Endodermal cell (in vitro differentiated cells): ENCODE results near the gene PTPRQ. TPM values are rescaled to one million over a fixed set of nuclear protein-coding genes. Genes with fewer than 3 reads are reported as not detected.

Experiments used
- DNase-seq: peaks from one replicate; pipeline ENCODE4 v3.0.0-alpha.2; 2017
- H3K27ac ChIP-seq: 2 replicates; pipeline ENCODE4 v1.5.1; 2013; ENCODE audit warnings: mild to moderate bottlenecking, low read depth, low read length, moderate library complexity
- H3K27me3 ChIP-seq: 2 replicates; pipeline ENCODE4 v1.6.1; 2013; ENCODE audit warnings: mild to moderate bottlenecking, low read length, moderate library complexity; ENCODE audit not compliant: insufficient read depth, control insufficient read depth, poor library complexity, severe bottlenecking
- H3K36me3 ChIP-seq: 2 replicates; pipeline ENCODE4 v1.7.0; 2013; ENCODE audit warnings: mild to moderate bottlenecking, low read length, moderate library complexity; ENCODE audit not compliant: control insufficient read depth, insufficient read depth
- H3K4me1 ChIP-seq: one replicate; pipeline ENCODE4 v1.7.0; 2013; ENCODE audit warnings: low read length; ENCODE audit not compliant: control insufficient read depth, insufficient read depth
- H3K4me3 ChIP-seq: 2 replicates; pipeline ENCODE4 v1.5.1; 2013; ENCODE audit warnings: mild to moderate bottlenecking, low read length, moderate library complexity
- H3K9ac ChIP-seq: 2 replicates; pipeline ENCODE4 v1.6.1; 2013; ENCODE audit warnings: mild to moderate bottlenecking, low read length, moderate library complexity; ENCODE audit not compliant: poor library complexity, severe bottlenecking; ENCODE audit errors: extremely low read depth
- H3K9me3 ChIP-seq: 2 replicates; pipeline ENCODE4 v1.6.1; 2013; ENCODE audit warnings: mild to moderate bottlenecking, low read length, moderate library complexity; ENCODE audit not compliant: control insufficient read depth
- H3K27ac Mint-ChIP-seq: 2 replicates; pipeline ENCODE4 v1.8.0; 2020; ENCODE audit warnings: mixed read lengths
- H3K27me3 Mint-ChIP-seq: 2 replicates; pipeline ENCODE4 v1.8.0; 2021; ENCODE audit warnings: mild to moderate bottlenecking, mixed read lengths; ENCODE audit not compliant: insufficient read depth
- H3K36me3 Mint-ChIP-seq: 2 replicates; pipeline ENCODE4 v1.8.0; 2020; ENCODE audit warnings: low read depth, mixed read lengths
- H3K4me1 Mint-ChIP-seq: 2 replicates; pipeline ENCODE4 v1.8.0; 2020; ENCODE audit warnings: mixed read lengths
- H3K4me3 Mint-ChIP-seq: 2 replicates; pipeline ENCODE4 v1.8.0; 2020; ENCODE audit warnings: mild to moderate bottlenecking, moderate library complexity, mixed read lengths
- H3K9me3 Mint-ChIP-seq: 2 replicates; pipeline ENCODE4 v1.8.0; 2020; ENCODE audit warnings: mild to moderate bottlenecking, mixed read lengths
- WGBS, 2 experiments: methylation state at CpG; one replicate each; pipeline versions ENCODE4 v1.1.5 to v1.1.7; 2013; ENCODE audit warnings: missing lambda C conversion rate in 2 of 2, mixed read lengths in 1 of 2; ENCODE audit not compliant: insufficient coverage in 1 of 2, insufficient read length in 1 of 2; 5-methylcytosine and 5-hydroxymethylcytosine counted together
- total RNA-seq, 2 donors: library from RNA; stranded (reverse); fragmentation: NEBNext Ultra II Directional in 1 of 2; extraction: Animal tissue kit (Norgen Biotek cat#: 25700) in 1 of 2; gene quantifications; 2 replicates in 1 of 2; 3 replicates in 1 of 2; pipeline ENCODE4 v1.2.1, GENCODE V29; 2021
- TF ChIP-seq, protein P1 (sequence below): fragments of 200-600 bp; sonication (generic); conservative IDR thresholded peaks from 2 replicates; pipeline ENCODE4 v1.5.0; 2021; ENCODE audit warnings: antibody characterized with exemption, mild to moderate bottlenecking

PTPRQ gene
- total RNA-seq, 2 donors from 2014 or later = 0.13 TPM; not detected in 1

DNA sequence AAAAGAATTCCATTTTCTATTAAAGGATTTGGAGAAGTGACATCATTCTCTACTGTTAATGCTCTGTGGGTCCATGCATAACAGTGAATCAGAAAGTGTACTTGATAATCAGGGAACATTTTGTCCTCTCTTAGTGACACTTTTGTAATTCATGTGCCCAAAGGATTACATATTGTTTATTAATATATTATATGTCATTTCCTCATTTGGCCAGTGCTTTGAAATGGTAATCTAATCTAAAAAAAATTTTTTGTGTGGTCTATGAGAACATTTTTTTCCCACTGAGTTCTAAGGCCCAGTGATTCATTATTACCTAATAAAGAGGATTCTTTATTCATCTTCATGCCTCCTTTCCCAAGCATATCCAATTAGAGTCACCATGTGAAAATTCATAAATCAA, 183.7 kb downstream of the PTPRQ start:
- TF ChIP-seq, protein P1, sequence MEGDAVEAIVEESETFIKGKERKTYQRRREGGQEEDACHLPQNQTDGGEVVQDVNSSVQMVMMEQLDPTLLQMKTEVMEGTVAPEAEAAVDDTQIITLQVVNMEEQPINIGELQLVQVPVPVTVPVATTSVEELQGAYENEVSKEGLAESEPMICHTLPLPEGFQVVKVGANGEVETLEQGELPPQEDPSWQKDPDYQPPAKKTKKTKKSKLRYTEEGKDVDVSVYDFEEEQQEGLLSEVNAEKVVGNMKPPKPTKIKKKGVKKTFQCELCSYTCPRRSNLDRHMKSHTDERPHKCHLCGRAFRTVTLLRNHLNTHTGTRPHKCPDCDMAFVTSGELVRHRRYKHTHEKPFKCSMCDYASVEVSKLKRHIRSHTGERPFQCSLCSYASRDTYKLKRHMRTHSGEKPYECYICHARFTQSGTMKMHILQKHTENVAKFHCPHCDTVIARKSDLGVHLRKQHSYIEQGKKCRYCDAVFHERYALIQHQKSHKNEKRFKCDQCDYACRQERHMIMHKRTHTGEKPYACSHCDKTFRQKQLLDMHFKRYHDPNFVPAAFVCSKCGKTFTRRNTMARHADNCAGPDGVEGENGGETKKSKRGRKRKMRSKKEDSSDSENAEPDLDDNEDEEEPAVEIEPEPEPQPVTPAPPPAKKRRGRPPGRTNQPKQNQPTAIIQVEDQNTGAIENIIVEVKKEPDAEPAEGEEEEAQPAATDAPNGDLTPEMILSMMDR = no peak
- Histone ChIP-seq H3K9ac (no peak overlapping the region), H3K4me3 (no peak overlapping the region), H3K4me1 (no peaks in the 10 kb centered on the region), H3K27me3 (no peaks in the 10 kb centered on the region), H3K36me3 (no peaks in the 10 kb centered on the region), H3K9me3 (no peaks in the 10 kb centered on the region), H3K27ac (no peak overlapping the region)
- Mint-ChIP-seq H3K4me1 (peaks cover 18% of the 10 kb centered on the region), H3K36me3 (no peaks in the 10 kb centered on the region), H3K4me3 (no peak overlapping the region), H3K9me3 (no peaks in the 10 kb centered on the region), H3K27ac (no peak overlapping the region), H3K27me3 (no peaks in the 10 kb centered on the region)
- DNase-seq = no peak

DNA sequence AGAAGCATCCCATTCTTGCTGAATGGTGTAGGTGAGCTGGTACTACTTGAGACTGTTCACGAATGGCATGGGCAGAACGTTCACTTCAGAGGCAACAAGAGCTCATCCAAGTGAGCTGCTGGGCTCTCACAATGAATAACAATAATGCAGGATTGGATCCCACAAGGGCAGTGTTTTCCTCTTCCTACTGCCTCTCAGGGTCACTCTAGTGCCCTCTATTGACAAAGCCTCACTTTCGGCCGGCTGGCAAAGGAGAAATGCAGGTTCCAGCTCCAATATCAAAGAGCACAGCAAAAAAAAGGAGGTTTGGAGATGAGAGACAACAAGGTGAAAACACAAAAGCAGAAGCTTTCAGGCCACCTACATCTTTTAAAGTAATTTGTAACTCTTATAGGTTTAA, 188.8 kb downstream of the PTPRQ start:
- WGBS, 2 experiments = 11 to 17% methylated on average over 2 to 4 of the region's 4 CpGs
- H3K36me3 Mint-ChIP-seq = no peaks in the 10 kb centered on the region
- peak; percentile 93 for DNase-seq
- Histone ChIP-seq H3K36me3 (no peaks in the 10 kb centered on the region), H3K27me3 (no peaks in the 10 kb centered on the region), H3K4me3 (no peak overlapping the region), H3K9me3 (no peaks in the 10 kb centered on the region), H3K4me1 (no peaks in the 10 kb centered on the region), H3K27ac (no peak overlapping the region), H3K9ac (no peak overlapping the region)
- no peak overlapping the region for H3K4me3 Mint-ChIP-seq
- H3K9me3 Mint-ChIP-seq = no peaks in the 10 kb centered on the region
- TF ChIP-seq, protein P1 = peak; percentile 79
- H3K27me3 Mint-ChIP-seq = no peaks in the 10 kb centered on the region
- H3K27ac Mint-ChIP-seq = no peak overlapping the region
- peaks cover 9% of the 10 kb centered on the region for H3K4me1 Mint-ChIP-seq

DNA sequence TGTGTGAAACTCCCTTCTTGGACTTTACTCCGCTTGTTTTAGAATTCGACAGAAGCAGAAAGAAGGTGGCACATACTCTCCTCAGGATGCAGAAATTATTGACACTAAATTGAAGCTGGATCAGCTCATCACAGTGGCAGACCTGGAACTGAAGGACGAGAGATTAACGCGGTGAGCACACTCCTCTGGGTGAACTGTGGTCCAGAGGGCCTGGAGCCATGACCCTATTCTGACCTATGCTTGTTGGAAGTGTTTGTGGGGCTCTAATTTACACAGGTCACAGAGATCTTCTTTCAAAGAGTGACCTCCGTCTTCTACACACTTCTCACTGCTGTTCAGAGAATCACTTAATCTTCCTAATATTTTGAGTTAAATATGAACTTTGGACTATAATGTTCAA, 190.9 kb downstream of the PTPRQ start:
- Mint-ChIP-seq H3K9me3 (no peaks in the 10 kb centered on the region), H3K4me1 (peaks cover 2% of the 10 kb centered on the region), H3K27me3 (no peaks in the 10 kb centered on the region), H3K36me3 (no peaks in the 10 kb centered on the region), H3K4me3 (no peak overlapping the region), H3K27ac (no peak overlapping the region)
- no peak for DNase-seq
- no peak overlapping the region for H3K27ac ChIP-seq
- no peaks in the 10 kb centered on the region for H3K9me3 ChIP-seq
- no peaks in the 10 kb centered on the region for H3K27me3 ChIP-seq
- WGBS, 2 experiments = 89 to 93% methylated on average over 5 to 6 of the region's 6 CpGs
- no peaks in the 10 kb centered on the region for H3K36me3 ChIP-seq
- no peak overlapping the region for H3K9ac ChIP-seq
- no peak overlapping the region for H3K4me3 ChIP-seq
- no peaks in the 10 kb centered on the region for H3K4me1 ChIP-seq
- TF ChIP-seq, protein P1 = no peak
